Activated naive CD8-positive, alpha-beta T cell treated with anti-CD3 and anti-CD28 coated beads, Interleukin-2, amount 10 ng/mL, durations not matched to agents 7 days and 5 days (primary cell): ENCODE measurements around the gene HSPA14. TPM values are rescaled to one million over a fixed set of nuclear protein-coding genes. Genes with fewer than 3 reads are reported as not detected.
"Not testable (repeated sequence)": the region's sequence is repeated elsewhere in the genome, so short reads cannot be mapped to it uniquely, and the experiment has no call there.

ENCODE experiments used
- ATAC-seq: fragments of 150-1000 bp; cut with Tn5 transposase; one replicate; pipeline ENCODE4 v1.10.0; 2021; ENCODE audit warnings: low read depth, moderate library complexity
- POLR2A ChIA-PET: fragments of 350-600 bp; sonication (Branson Sonifier 250); formaldehyde crosslinking; loops from one replicate; lab custom pipeline; 2021; ENCODE audit warnings: antibody characterized with exemption; lab: Charles Lee
- DNase-seq: peaks from one replicate; pipeline ENCODE4 v3.0.0; 2021
- H3K27ac Mint-ChIP-seq: one replicate; pipeline ENCODE4 v1.8.0; 2022; ENCODE audit warnings: mild to moderate bottlenecking, mixed read lengths
- H3K27me3 Mint-ChIP-seq: one replicate; pipeline ENCODE4 v1.8.0; 2022; ENCODE audit warnings: mild to moderate bottlenecking, moderate library complexity, mixed read lengths
- H3K36me3 Mint-ChIP-seq: one replicate; pipeline ENCODE4 v1.8.0; 2021; ENCODE audit warnings: mild to moderate bottlenecking, mixed read lengths
- H3K4me1 Mint-ChIP-seq: one replicate; pipeline ENCODE4 v1.8.0; 2021; ENCODE audit warnings: mixed read lengths
- H3K4me3 Mint-ChIP-seq: one replicate; pipeline ENCODE4 v1.8.0; 2022; ENCODE audit warnings: mild to moderate bottlenecking, moderate library complexity, mixed read lengths
- H3K9me3 Mint-ChIP-seq: one replicate; pipeline ENCODE4 v1.8.0; 2021; ENCODE audit warnings: mixed read lengths
- total RNA-seq, 2 experiments: library from RNA; stranded (reverse); gene quantifications; one replicate each; pipeline ENCODE4 v1.2.3, GENCODE V29; 2021

HSPA14 gene
- total RNA-seq, 2 experiments from 2014 or later = 23.0 to 25.1 TPM

- ATAC-seq (peak; percentile 93), DNase-seq (peak; percentile 98)
- H3K4me1 Mint-ChIP-seq = peaks cover 24% of the 10 kb centered on the region
- H3K27ac Mint-ChIP-seq = peak within 1 kb of the TSS; percentile 89
- H3K27me3 Mint-ChIP-seq = no peaks in the 10 kb centered on the region
- H3K9me3 Mint-ChIP-seq = no peaks in the 10 kb centered on the region
- peak within 1 kb of the TSS; percentile 96 for H3K4me3 Mint-ChIP-seq
- H3K36me3 Mint-ChIP-seq = peaks cover 8% of the 10 kb centered on the region
- POLR2A ChIA-PET = interaction anchor here (0.6 to 3.1 kb wide), 18 partner anchors 9 to 1530 kb away, joined by 3 to 38 read pairs (median 4); partner anchors contain the start of genes CDNF, DCLRE1C, HSPA14 and MEIG1
Measured at GRCh38 chr10:14878266-14879123, 40.4 kb downstream of the HSPA14 start, which contains the start of gene SUV39H2. Gene SUV39H2 (plus strand): TSS chr10:14878866. CDS start chr10:14878889, 23 bp downstream.

GRCh38 chr10:14879124-14879927, 41.2 kb downstream of the HSPA14 start:
- peaks cover 12% of the 10 kb centered on the region for H3K36me3 Mint-ChIP-seq
- no peaks in the 10 kb centered on the region for H3K27me3 Mint-ChIP-seq
- no peaks in the 10 kb centered on the region for H3K9me3 Mint-ChIP-seq
- H3K4me1 Mint-ChIP-seq = peaks cover 24% of the 10 kb centered on the region
- POLR2A ChIA-PET = interaction anchor here (0.6 to 3.1 kb wide), 13 partner anchors 9 to 694 kb away, joined by 3 to 38 read pairs (median 5); partner anchors contain the start of genes CDNF, DCLRE1C, HSPA14 and MEIG1
- ATAC-seq (peak; percentile 8), DNase-seq (peak; percentile 66)
- H3K4me3 Mint-ChIP-seq = peak overlapping the region; percentile 94
- H3K27ac Mint-ChIP-seq = peak overlapping the region; percentile 87

- Mint-ChIP-seq H3K27me3 (no peaks in the 10 kb centered on the region), H3K4me1 (peaks cover 24% of the 10 kb centered on the region), H3K36me3 (peaks cover 12% of the 10 kb centered on the region), H3K4me3 (peak overlapping the region; percentile 94), H3K9me3 (no peaks in the 10 kb centered on the region), H3K27ac (peak overlapping the region; percentile 87)
- ATAC-seq (no peak), DNase-seq (no peak)
- POLR2A ChIA-PET = interaction anchor here (0.6 to 3.1 kb wide), 4 partner anchors 42 to 255 kb away, joined by 3 to 26 read pairs (median 11); partner anchors contain the start of genes CDNF, DCLRE1C, HSPA14 and MEIG1
Measured at GRCh38 chr10:14879928-14880193, 41.8 kb downstream of the HSPA14 start.

- H3K9me3 Mint-ChIP-seq = no peaks in the 10 kb centered on the region
- ATAC-seq = no peak
- DNase-seq = no peak
- H3K27ac Mint-ChIP-seq = peak overlapping the region; percentile 87
- peak overlapping the region; percentile 94 for H3K4me3 Mint-ChIP-seq
- POLR2A ChIA-PET = interaction anchor here (2.1 to 3.1 kb wide), 2 partner anchors 43 to 73 kb away, joined by 5 to 26 read pairs; partner anchors contain the start of genes CDNF, DCLRE1C, HSPA14 and MSANTD7
- no peaks in the 10 kb centered on the region for H3K27me3 Mint-ChIP-seq
- H3K36me3 Mint-ChIP-seq = peaks cover 12% of the 10 kb centered on the region
- peaks cover 24% of the 10 kb centered on the region for H3K4me1 Mint-ChIP-seq
Measured at GRCh38 chr10:14880229-14880628, 42.1 kb downstream of the HSPA14 start.

GRCh38 chr10:14884082-14884481, 46.0 kb downstream of the HSPA14 start:
- peaks cover 12% of the 10 kb centered on the region for H3K36me3 Mint-ChIP-seq
- DNase-seq (no peak), ATAC-seq (peak; percentile 28)
- peaks cover 16% of the 10 kb centered on the region for H3K4me1 Mint-ChIP-seq
- H3K27ac Mint-ChIP-seq = no peak overlapping the region
- H3K9me3 Mint-ChIP-seq = no peaks in the 10 kb centered on the region
- H3K27me3 Mint-ChIP-seq = no peaks in the 10 kb centered on the region
- POLR2A ChIA-PET = no interaction called here
- no peak overlapping the region for H3K4me3 Mint-ChIP-seq

GRCh38 chr10:14889318-14889717, 51.2 kb downstream of the HSPA14 start:
- no peak overlapping the region for H3K4me3 Mint-ChIP-seq
- no peak for ATAC-seq
- peaks cover 18% of the 10 kb centered on the region for H3K36me3 Mint-ChIP-seq
- DNase-seq = no peak
- H3K27me3 Mint-ChIP-seq = no peaks in the 10 kb centered on the region
- H3K9me3 Mint-ChIP-seq = no peaks in the 10 kb centered on the region
- POLR2A ChIA-PET = interaction anchor here (0.6 to 1.4 kb wide), 4 partner anchors 11 to 65 kb away, joined by 3 to 6 read pairs (median 4); partner anchors contain the start of gene SUV39H2
- no peak overlapping the region for H3K27ac Mint-ChIP-seq
- peaks cover 9% of the 10 kb centered on the region for H3K4me1 Mint-ChIP-seq

- Mint-ChIP-seq H3K27me3 (no peaks in the 10 kb centered on the region), H3K27ac (no peak overlapping the region), H3K4me1 (peaks cover 9% of the 10 kb centered on the region), H3K9me3 (no peaks in the 10 kb centered on the region), H3K4me3 (no peak overlapping the region), H3K36me3 (peaks cover 18% of the 10 kb centered on the region)
- POLR2A ChIA-PET = no interaction called here
- DNase-seq (no peak), ATAC-seq (no peak)
Measured at GRCh38 chr10:14891151-14891550, 53.0 kb downstream of the HSPA14 start.

GRCh38 chr10:14904316-14904732, 66.2 kb downstream of the HSPA14 start:
- peaks cover 1% of the 10 kb centered on the region for H3K9me3 Mint-ChIP-seq
- no peak overlapping the region for H3K27ac Mint-ChIP-seq
- no peak for DNase-seq
- no peak for ATAC-seq
- peaks cover 35% of the 10 kb centered on the region for H3K36me3 Mint-ChIP-seq
- H3K27me3 Mint-ChIP-seq = no peaks in the 10 kb centered on the region
- POLR2A ChIA-PET = interaction anchor here (0.6 to 0.8 kb wide), 2 partner anchors 15 to 40 kb away, joined by 4 to 9 read pairs; no protein-coding TSS in a partner anchor
- H3K4me3 Mint-ChIP-seq = no peak overlapping the region
- peaks cover 5% of the 10 kb centered on the region for H3K4me1 Mint-ChIP-seq

DNA sequence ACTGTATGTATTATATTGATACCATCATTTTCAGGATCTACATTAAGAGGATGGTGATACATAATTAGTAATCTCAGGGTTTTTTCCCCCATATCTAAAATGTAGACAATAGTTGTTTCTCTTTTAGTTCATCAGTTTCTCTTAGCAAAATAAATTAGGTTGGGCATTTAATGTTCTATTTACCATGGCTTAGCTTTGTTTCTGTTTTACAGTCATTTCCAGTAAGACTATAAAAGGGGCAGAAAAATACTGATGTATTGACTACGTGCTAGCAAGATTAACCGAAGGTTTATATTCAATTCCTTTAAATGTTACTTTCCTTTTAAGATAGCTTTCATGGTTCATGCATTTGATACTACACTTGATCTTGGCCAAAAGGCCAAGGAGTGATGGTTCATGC, 66.8 kb downstream of the HSPA14 start:
- no peaks in the 10 kb centered on the region for H3K27me3 Mint-ChIP-seq
- no peak overlapping the region for H3K27ac Mint-ChIP-seq
- DNase-seq = no peak
- no peak overlapping the region for H3K4me3 Mint-ChIP-seq
- POLR2A ChIA-PET = interaction anchor here (0.6 kb wide), 1 partner anchor 40 kb away, joined by 9 read pairs; no protein-coding TSS in a partner anchor
- peaks cover 38% of the 10 kb centered on the region for H3K36me3 Mint-ChIP-seq
- ATAC-seq = no peak
- peaks cover 5% of the 10 kb centered on the region for H3K4me1 Mint-ChIP-seq
- peaks cover 1% of the 10 kb centered on the region for H3K9me3 Mint-ChIP-seq

GRCh38 chr10:14905890-14906289, 67.8 kb downstream of the HSPA14 start:
- DNase-seq (no peak), ATAC-seq (peak; percentile 41)

GRCh38 chr10:14906765-14907164, 68.7 kb downstream of the HSPA14 start:
- H3K36me3 Mint-ChIP-seq = peaks cover 54% of the 10 kb centered on the region
- H3K9me3 Mint-ChIP-seq = peaks cover 1% of the 10 kb centered on the region
- H3K27ac Mint-ChIP-seq = no peak overlapping the region
- H3K4me3 Mint-ChIP-seq = no peak overlapping the region
- POLR2A ChIA-PET = no interaction called here
- DNase-seq (no peak), ATAC-seq (no peak)
- peaks cover 8% of the 10 kb centered on the region for H3K4me1 Mint-ChIP-seq
- H3K27me3 Mint-ChIP-seq = no peaks in the 10 kb centered on the region

More at GRCh38 chr10:14905890-14906289, 67.8 kb downstream of the HSPA14 start:
- Mint-ChIP-seq H3K4me1 (peaks cover 7% of the 10 kb centered on the region), H3K27ac (no peak overlapping the region), H3K4me3 (no peak overlapping the region), H3K9me3 (peaks cover 1% of the 10 kb centered on the region), H3K27me3 (no peaks in the 10 kb centered on the region), H3K36me3 (peaks cover 46% of the 10 kb centered on the region)
- POLR2A ChIA-PET = no interaction called here

DNA sequence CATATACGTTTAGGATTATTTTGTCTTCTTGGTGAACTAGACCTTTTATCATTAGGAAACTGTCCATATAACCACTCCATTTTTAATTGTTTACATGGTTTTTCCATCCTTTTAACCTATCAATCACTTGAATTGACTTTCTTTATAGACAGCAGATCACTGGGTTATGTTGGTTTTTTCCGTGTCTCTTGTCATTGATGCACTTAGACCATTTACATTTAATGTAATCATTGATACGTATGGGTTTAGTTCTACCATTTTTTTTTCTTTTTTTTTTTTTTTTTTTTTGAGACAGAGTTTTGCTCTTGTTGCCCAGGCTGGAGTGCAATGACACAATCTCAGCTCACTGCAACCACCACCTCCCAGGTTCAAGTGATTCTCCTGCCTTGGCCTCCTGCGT, 69.5 kb downstream of the HSPA14 start:
- POLR2A ChIA-PET, H3K4me3 Mint-ChIP-seq, H3K4me1 Mint-ChIP-seq, H3K27me3 Mint-ChIP-seq, DNase-seq, ATAC-seq, H3K9me3 Mint-ChIP-seq, H3K27ac Mint-ChIP-seq: not testable (repeated sequence)
- peaks cover 56% of the 10 kb centered on the region for H3K36me3 Mint-ChIP-seq

GRCh38 chr10:14909101-14909500, 71.0 kb downstream of the HSPA14 start:
- H3K4me1 Mint-ChIP-seq = peaks cover 9% of the 10 kb centered on the region
- no peak for DNase-seq
- no peak overlapping the region for H3K27ac Mint-ChIP-seq
- no peak for ATAC-seq
- POLR2A ChIA-PET = no interaction called here
- no peak overlapping the region for H3K4me3 Mint-ChIP-seq
- no peaks in the 10 kb centered on the region for H3K27me3 Mint-ChIP-seq
- peaks cover 71% of the 10 kb centered on the region for H3K36me3 Mint-ChIP-seq
- H3K9me3 Mint-ChIP-seq = peaks cover 1% of the 10 kb centered on the region
